HG03457 (cell line): ENCODE results near the gene C5orf52.
"Not testable (repeated sequence)": the region's sequence is repeated elsewhere in the genome, so short reads cannot be mapped to it uniquely, and the experiment has no call there.

Experiments used
- ATAC-seq: cut with Tn5 transposase; IDR thresholded peaks from one replicate; pipeline ENCODE4 v1.9.1; 2021; ENCODE audit warnings: moderate number of reproducible peaks; ENCODE audit not compliant: unreplicated experiment

C5orf52 gene

DNA sequence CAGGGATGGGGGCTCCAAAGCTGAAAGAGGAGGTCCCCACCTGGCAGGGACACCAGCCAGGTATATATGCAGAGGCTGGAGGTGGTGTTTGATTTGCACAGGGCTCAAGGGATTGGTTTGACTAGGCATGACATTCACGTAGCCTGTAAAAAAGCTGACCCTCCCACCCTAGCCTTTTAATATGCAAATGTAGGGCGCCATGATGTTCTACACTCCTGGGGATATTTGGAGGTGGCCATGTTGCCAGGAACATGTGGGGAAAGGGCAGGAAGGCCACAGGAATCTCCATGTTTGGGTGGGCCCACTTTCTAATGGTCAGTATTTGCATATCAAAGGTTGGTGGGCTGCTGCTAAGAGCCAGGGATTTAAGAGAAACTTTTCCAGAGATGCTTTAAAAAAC lies 47.9 kb downstream of the C5orf52 start:
- no peak for ATAC-seq

DNA sequence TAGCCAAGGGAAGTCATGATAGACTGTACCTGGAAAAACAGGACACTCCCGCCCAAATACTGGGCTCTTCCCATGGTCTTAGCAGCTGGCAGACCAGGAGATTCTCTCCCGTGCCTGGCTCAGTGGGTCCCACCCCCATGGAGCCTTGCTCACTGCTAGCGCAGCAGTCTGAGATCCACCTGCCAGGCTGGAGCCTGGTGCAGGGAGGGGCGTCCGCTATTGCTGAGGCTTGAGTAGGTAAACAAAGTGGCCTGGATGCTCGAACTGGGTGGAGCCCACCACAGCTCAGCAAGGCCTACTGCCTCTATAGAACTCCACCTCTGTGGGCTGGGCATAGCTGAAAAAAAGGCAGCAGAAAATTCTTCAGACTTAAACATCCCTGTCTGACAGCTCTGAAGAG lies 49.8 kb downstream of the C5orf52 start:
- no peak for ATAC-seq

DNA sequence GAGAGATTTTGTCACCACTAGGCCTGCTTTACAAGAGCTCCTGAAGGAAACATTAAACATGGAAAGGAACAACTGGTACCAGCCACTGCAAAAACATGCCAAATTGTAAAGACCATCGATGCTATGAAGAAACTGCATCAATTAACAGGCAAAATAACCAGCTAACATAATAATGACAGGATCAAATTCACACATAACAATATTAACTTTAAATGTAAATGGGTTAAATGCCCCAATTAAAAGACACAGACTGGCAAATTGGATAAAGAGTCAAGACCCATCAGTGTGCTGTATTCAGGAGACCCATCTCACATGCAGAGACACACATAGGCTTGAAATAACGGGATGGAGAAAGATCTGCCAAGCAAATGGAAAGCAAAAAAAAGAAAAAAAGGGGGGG lies 51.6 kb downstream of the C5orf52 start:
- not testable (repeated sequence) for ATAC-seq

DNA sequence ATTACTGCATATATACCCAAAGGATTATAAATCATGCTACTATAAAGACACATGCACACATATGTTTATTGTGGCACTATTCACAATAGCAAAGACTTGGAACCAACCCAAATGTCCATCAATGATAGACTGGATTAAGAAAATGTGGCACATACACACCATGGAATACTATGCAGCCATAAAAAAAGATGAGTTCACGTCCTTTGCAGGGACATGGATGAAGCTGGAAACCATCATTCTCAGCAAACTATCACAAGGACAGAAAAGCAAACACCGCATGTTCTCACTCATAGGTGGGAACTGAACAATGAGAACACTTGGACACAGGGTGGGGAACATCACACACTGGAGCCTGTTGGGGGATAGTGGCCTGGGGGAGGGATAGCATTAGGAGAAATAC lies 55.3 kb downstream of the C5orf52 start:
- ATAC-seq: not testable (repeated sequence)

DNA sequence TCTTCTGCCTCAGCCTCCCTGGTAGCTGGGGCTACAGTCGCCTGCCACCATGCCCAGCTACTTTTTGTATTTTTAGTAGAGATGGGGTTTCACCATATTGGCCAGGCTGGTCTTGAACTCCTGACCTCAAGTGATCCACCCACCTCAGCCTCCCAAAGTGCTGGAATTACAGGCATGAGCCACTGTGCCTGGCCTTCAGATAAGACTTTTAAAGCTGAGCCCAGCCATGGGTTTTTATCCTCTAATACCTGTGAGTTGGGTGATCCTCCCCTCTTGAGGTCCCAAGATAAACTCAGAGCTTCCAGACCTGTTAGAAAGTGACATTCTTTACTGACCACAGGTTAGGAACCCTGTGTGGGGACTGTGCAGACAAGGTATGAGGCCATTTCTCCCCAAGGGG lies 56.5 kb downstream of the C5orf52 start:
- ATAC-seq: not testable (repeated sequence)
